Neural crest cell (in vitro differentiated cells): ENCODE results near the gene TIRAP. TPM values are rescaled to one million over a fixed set of nuclear protein-coding genes. Genes with fewer than 3 reads are reported as not detected.

Experiments used
- DNase-seq: peaks from one replicate; pipeline ENCODE4 v3.0.0; 2021; ENCODE audit warnings: low read depth, mixed read lengths, low spot score
- H3K27ac Mint-ChIP-seq: one replicate; pipeline ENCODE4 v1.8.0; 2021; ENCODE audit warnings: mild to moderate bottlenecking, mixed read lengths; ENCODE audit not compliant: unreplicated experiment
- H3K27me3 Mint-ChIP-seq: 2 replicates; pipeline ENCODE4 v1.8.0; 2021; ENCODE audit warnings: low read depth, mild to moderate bottlenecking, mixed read lengths
- H3K36me3 Mint-ChIP-seq: 2 replicates; pipeline ENCODE4 v1.8.0; 2021; ENCODE audit warnings: low read depth, mild to moderate bottlenecking, mixed read lengths
- H3K4me1 Mint-ChIP-seq: 2 replicates; pipeline ENCODE4 v1.8.0; 2021; ENCODE audit warnings: mixed read lengths
- H3K4me3 Mint-ChIP-seq: one replicate; pipeline ENCODE4 v1.8.0; 2021; ENCODE audit warnings: mild to moderate bottlenecking, mixed read lengths
- H3K9me3 Mint-ChIP-seq: 2 replicates; pipeline ENCODE4 v1.8.0; 2021; ENCODE audit warnings: mixed read lengths
- total RNA-seq: library from RNA; stranded (reverse); gene quantifications from 2 replicates; pipeline ENCODE4 v1.2.1, GENCODE V29; 2021
- TF ChIP-seq, protein P1 (sequence below): fragments of 200-600 bp; sonication (generic); conservative IDR thresholded peaks from 2 replicates; pipeline ENCODE4 v1.5.0; 2021; ENCODE audit warnings: antibody characterized with exemption, mild to moderate bottlenecking

The TIRAP gene
- total RNA-seq, 1 donor from 2014 or later, result 9.7 TPM

GRCh38 chr11:126267650-126268049 lies 15.2 kb upstream of the TIRAP start:
- Mint-ChIP-seq H3K27ac (peak overlapping the region; percentile 99), H3K36me3 (peaks cover 16% of the 10 kb centered on the region), H3K27me3 (no peaks in the 10 kb centered on the region), H3K4me3 (peak overlapping the region; percentile 98), H3K9me3 (no peaks in the 10 kb centered on the region), H3K4me1 (peaks cover 27% of the 10 kb centered on the region)
- TF ChIP-seq, protein P1, sequence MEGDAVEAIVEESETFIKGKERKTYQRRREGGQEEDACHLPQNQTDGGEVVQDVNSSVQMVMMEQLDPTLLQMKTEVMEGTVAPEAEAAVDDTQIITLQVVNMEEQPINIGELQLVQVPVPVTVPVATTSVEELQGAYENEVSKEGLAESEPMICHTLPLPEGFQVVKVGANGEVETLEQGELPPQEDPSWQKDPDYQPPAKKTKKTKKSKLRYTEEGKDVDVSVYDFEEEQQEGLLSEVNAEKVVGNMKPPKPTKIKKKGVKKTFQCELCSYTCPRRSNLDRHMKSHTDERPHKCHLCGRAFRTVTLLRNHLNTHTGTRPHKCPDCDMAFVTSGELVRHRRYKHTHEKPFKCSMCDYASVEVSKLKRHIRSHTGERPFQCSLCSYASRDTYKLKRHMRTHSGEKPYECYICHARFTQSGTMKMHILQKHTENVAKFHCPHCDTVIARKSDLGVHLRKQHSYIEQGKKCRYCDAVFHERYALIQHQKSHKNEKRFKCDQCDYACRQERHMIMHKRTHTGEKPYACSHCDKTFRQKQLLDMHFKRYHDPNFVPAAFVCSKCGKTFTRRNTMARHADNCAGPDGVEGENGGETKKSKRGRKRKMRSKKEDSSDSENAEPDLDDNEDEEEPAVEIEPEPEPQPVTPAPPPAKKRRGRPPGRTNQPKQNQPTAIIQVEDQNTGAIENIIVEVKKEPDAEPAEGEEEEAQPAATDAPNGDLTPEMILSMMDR, result no peak
- DNase-seq, result no peak

DNA sequence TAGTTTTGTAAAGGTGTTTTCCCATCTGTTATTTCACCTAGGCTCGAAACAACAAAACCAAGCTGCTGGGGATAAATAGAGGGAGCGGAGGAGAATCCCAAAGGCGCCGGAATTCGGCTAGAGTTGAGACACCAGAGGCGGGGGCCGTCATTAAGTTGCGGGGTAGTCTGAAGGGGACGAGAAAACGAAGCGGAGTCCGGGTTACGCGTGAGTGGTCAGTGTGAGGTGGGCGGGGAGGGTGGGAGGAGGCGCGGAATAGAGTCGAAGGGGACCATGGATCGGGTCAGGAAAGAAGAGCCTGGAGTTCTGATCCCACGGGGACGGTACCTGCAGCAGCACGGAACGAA lies 14.6 kb upstream of the TIRAP start:
- peak overlapping the region; percentile 98 for H3K4me3 Mint-ChIP-seq
- no peak for DNase-seq

DNA sequence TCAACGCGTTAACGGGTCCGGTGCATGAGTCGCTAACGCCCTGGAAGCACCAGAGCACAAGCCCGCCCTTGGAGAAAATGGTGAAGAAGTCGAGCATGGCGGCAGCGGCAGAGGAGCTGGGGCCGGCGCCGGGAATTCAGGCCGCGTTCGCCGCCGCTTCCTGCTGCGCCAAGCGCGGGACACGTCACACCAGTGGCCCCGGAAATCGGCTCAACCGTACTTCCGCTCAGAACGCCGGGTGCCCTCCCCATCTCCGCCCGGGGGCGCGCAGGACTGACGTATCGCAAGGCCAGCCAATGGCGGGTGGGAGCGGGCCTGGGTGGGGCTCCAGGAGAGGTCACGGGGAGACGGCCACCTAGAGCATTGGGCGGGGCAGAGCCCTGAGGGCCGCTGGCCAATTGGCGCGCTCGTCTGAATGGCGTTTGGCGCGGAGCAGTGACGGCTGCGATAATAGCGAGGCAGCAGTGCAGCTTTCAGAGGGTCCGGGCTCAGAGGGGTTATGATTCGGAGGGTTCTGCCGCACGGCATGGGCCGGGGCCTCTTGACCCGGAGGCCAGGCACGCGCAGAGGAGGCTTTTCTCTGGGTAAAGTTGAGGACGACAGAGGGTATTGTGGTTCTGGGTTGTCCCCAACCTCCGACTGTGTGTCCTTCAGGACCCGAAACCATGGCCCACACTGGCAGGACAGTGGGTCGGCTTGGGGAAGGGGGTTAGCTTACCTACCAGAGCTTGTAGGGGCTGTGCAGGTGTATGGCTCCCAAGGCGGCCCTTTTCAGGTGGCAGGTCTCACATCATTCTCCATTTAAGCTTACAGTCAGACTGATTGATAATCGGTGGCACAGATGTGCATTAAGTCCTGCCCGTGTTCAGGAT lies 13.9 kb upstream of the TIRAP start, which contains the start of the genes FOXRED1 and SRPRA:
FOXRED1 (plus strand) TSS at position 447 of the 872 bp plus-strand sequence; CDS start at position 500, 53 bp downstream.
SRPRA (minus strand) TSS at position 188 of the 872 bp plus-strand sequence; CDS start at position 97, 91 bp downstream.
- peaks cover 9% of the 10 kb centered on the region for H3K36me3 Mint-ChIP-seq
- H3K4me3 Mint-ChIP-seq, result peak within 1 kb of the TSS; percentile 98
- peak; percentile 99 for DNase-seq
- H3K27me3 Mint-ChIP-seq, result no peaks in the 10 kb centered on the region
- H3K9me3 Mint-ChIP-seq, result no peaks in the 10 kb centered on the region
- peak within 1 kb of the TSS; percentile 99 for H3K27ac Mint-ChIP-seq
- TF ChIP-seq, protein P1, result no peak
- peaks cover 27% of the 10 kb centered on the region for H3K4me1 Mint-ChIP-seq

More for the DNA sequence above, 14.6 kb upstream of the TIRAP start:
- Mint-ChIP-seq H3K27ac (peak overlapping the region; percentile 99), H3K9me3 (no peaks in the 10 kb centered on the region), H3K27me3 (no peaks in the 10 kb centered on the region), H3K36me3 (peaks cover 14% of the 10 kb centered on the region), H3K4me1 (peaks cover 27% of the 10 kb centered on the region)
- TF ChIP-seq, protein P1, result no peak

- no peak overlapping the region for H3K27ac Mint-ChIP-seq
Observed at GRCh38 chr11:126277322-126277721, 5.6 kb upstream of the TIRAP start.

DNA sequence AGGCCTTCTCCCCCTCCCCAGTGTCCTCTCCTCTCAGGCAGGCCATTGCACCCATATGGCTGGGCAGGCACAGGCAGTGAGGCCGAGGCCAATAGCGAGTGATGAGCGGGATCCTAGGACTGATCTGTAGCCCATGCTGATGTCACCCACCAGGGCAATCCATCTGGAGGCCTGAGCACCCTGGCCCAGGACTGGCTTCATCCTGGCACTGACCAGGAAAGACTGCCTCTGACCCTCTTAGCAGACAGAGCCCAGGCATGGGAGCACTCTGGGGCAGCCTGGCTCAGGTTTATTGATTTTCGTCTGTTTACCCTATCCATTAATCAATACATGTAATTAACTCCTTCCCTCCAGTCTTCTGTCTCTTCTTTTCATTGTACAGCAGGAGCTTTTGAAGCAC lies 5.1 kb upstream of the TIRAP start:
- Mint-ChIP-seq H3K36me3 (peaks cover 7% of the 10 kb centered on the region), H3K27me3 (no peaks in the 10 kb centered on the region), H3K4me1 (peaks cover 15% of the 10 kb centered on the region), H3K9me3 (no peaks in the 10 kb centered on the region), H3K4me3 (no peak overlapping the region), H3K27ac (no peak overlapping the region)
- DNase-seq, result no peak
- TF ChIP-seq, protein P1, result no peak

More at GRCh38 chr11:126277322-126277721, 5.6 kb upstream of the TIRAP start:
- Mint-ChIP-seq H3K36me3 (peaks cover 7% of the 10 kb centered on the region), H3K4me3 (no peak overlapping the region), H3K4me1 (peaks cover 12% of the 10 kb centered on the region), H3K27me3 (no peaks in the 10 kb centered on the region), H3K9me3 (no peaks in the 10 kb centered on the region)
- no peak for DNase-seq
- TF ChIP-seq, protein P1, result no peak
